Fibroblast of lung (primary cell): Measurements from ENCODE around the gene EPG5. TPM values are rescaled to one million over a fixed set of nuclear protein-coding genes. Genes with fewer than 3 reads are reported as not detected.
A peak's percentile ranks its signal among the peaks of the same experiment; 100 is the strongest.
"Not testable (repeated sequence)": the region's sequence is repeated elsewhere in the genome, so short reads cannot be mapped to it uniquely, and the experiment has no call there.

Experiments used
- DNase-seq, 2 donors: peaks; one replicate each; pipeline versions ENCODE4 v3.0.0 to v3.0.0-alpha.2; 2010; ENCODE audit warnings: low read depth in 2 of 2
- H2AFZ ChIP-seq: 2 replicates; pipeline ENCODE4 v1.5.1; 2012; ENCODE audit warnings: low read length, control low read depth, inconsistent platforms
- H3K27ac ChIP-seq: 2 replicates; pipeline ENCODE4 v1.5.1; 2011; ENCODE audit warnings: low read length, control low read depth; ENCODE audit not compliant: insufficient read depth
- H3K27me3 ChIP-seq: 2 replicates; pipeline ENCODE4 v1.5.1; 2011; ENCODE audit warnings: mild to moderate bottlenecking, low read length; ENCODE audit not compliant: control insufficient read depth, insufficient read depth
- H3K36me3 ChIP-seq: 2 replicates; pipeline ENCODE4 v1.5.1; 2011; ENCODE audit warnings: low read length; ENCODE audit not compliant: control insufficient read depth, insufficient read depth
- H3K4me1 ChIP-seq: 2 replicates; pipeline ENCODE4 v1.5.1; 2011; ENCODE audit warnings: low read length; ENCODE audit not compliant: control insufficient read depth, insufficient read depth; ENCODE audit errors: extremely low read depth
- H3K4me2 ChIP-seq: 2 replicates; pipeline ENCODE4 v1.5.1; 2011; ENCODE audit warnings: low read length, control low read depth; ENCODE audit not compliant: insufficient read depth; ENCODE audit errors: extremely low read depth
- H3K4me3 ChIP-seq, 4 experiments: fragments of 200-600 bp in 1 of 4; sonication (generic) in 1 of 4; replicated peaks in 1 of 4; 2 replicates each; pipeline ENCODE4 v1.5.1; 2011 to 2016; ENCODE audit warnings: low read length in 4 of 4, low read depth in 3 of 4, mild to moderate bottlenecking in 3 of 4, control low read depth in 2 of 4, inconsistent platforms in 1 of 4, mixed read lengths in 1 of 4; ENCODE audit not compliant: insufficient read depth in 1 of 4; ENCODE audit errors: control extremely low read depth in 1 of 4
- H3K79me2 ChIP-seq: 2 replicates; pipeline ENCODE4 v1.5.1; 2012; ENCODE audit warnings: mild to moderate bottlenecking, low read length, inconsistent platforms; ENCODE audit not compliant: control insufficient read depth, insufficient read depth
- H3K9ac ChIP-seq: 2 replicates; pipeline ENCODE4 v1.5.1; 2011; ENCODE audit warnings: mild to moderate bottlenecking, low read length, control low read depth; ENCODE audit not compliant: insufficient read depth
- H3K9me3 ChIP-seq: 2 replicates; pipeline ENCODE4 v1.5.1; 2012; ENCODE audit warnings: low read depth, low read length; ENCODE audit not compliant: control insufficient read depth, insufficient read depth
- H4K20me1 ChIP-seq: 2 replicates; pipeline ENCODE4 v1.5.1; 2011; ENCODE audit warnings: low read length; ENCODE audit not compliant: control insufficient read depth, insufficient read depth; ENCODE audit errors: extremely low read depth
- CTCF ChIP-seq, 2 donors: IDR thresholded peaks in 1 of 2; conservative IDR thresholded peaks in 1 of 2; 1 replicate in 1 of 2; 2 replicates in 1 of 2; pipeline ENCODE4 v1.5.1; 2011 to 2012; ENCODE audit warnings: low read length in 2 of 2, control low read depth in 1 of 2, inconsistent platforms in 1 of 2, low read depth in 1 of 2, mild to moderate bottlenecking in 1 of 2
- EZH2 ChIP-seq: IDR thresholded peaks from 2 replicates; pipeline ENCODE4 v1.5.1; 2012; ENCODE audit warnings: low read length, control low read depth, mild to moderate bottlenecking; ENCODE audit errors: missing control alignments
- polyA plus RNA-seq, 2 donors: library from polyadenylated mRNA; depleted of rRNA in 1 of 2; stranded (reverse) in 1 of 2; unstranded in 1 of 2; fragments of >200 nt; gene quantifications; 2 replicates each; pipeline ENCODE4 v1.2.1, GENCODE V29; 2011 to 2012; ENCODE audit warnings: missing spikeins in 1 of 2
- total RNA-seq: library from RNA; depleted of rRNA; stranded (reverse); fragments of >200 nt; gene quantifications from 2 replicates; pipeline ENCODE4 v1.2.1, GENCODE V29; 2014

EPG5 gene
- total and polyA plus RNA-seq, 2 donors (not counting 1 experiment from before 2014, with no cell fraction given): 60.0 to 87.4 TPM

- TF ChIP-seq EZH2: no peak
- Histone ChIP-seq H3K4me2 (no peak overlapping the region), H3K9me3 (no peaks in the 10 kb centered on the region), H2AFZ (no peak overlapping the region), H3K4me1 (peaks cover 3% of the 10 kb centered on the region), H3K36me3 (peaks cover 19% of the 10 kb centered on the region), H3K27me3 (no peaks in the 10 kb centered on the region), H4K20me1 (no peaks in the 10 kb centered on the region), H3K4me3 (no peak overlapping the region), H3K27ac (no peak overlapping the region), H3K79me2 (no peaks in the 10 kb centered on the region), H3K9ac (no peak overlapping the region)
- DNase-seq: no peak
Observed at GRCh38 chr18:45849529-45849928, 117.6 kb downstream of the EPG5 start.

GRCh38 chr18:45848643-45849042, 118.5 kb downstream of the EPG5 start:
- H3K4me2 ChIP-seq, H3K4me3 ChIP-seq, H3K27ac ChIP-seq, H3K4me1 ChIP-seq, H4K20me1 ChIP-seq, H3K9me3 ChIP-seq, H3K9ac ChIP-seq, H2AFZ ChIP-seq, H3K79me2 ChIP-seq, H3K27me3 ChIP-seq, DNase-seq: not testable (repeated sequence)
- H3K36me3 ChIP-seq: peaks cover 19% of the 10 kb centered on the region

GRCh38 chr18:45847119-45847518, 120.0 kb downstream of the EPG5 start:
- Histone ChIP-seq H3K4me2 (no peak overlapping the region), H2AFZ (no peak overlapping the region), H3K27me3 (no peaks in the 10 kb centered on the region), H3K79me2 (no peaks in the 10 kb centered on the region), H3K9ac (no peak overlapping the region), H3K36me3 (peaks cover 13% of the 10 kb centered on the region), H3K4me1 (peaks cover 3% of the 10 kb centered on the region), H4K20me1 (no peaks in the 10 kb centered on the region), H3K27ac (no peak overlapping the region), H3K9me3 (no peaks in the 10 kb centered on the region), H3K4me3 (no peak overlapping the region)
- TF ChIP-seq EZH2: no peak
- DNase-seq: no peak

- H3K9me3 ChIP-seq: no peaks in the 10 kb centered on the region
- H3K4me1 ChIP-seq: no peaks in the 10 kb centered on the region
- no peak for TF ChIP-seq EZH2
- no peak overlapping the region for H2AFZ ChIP-seq
- no peak overlapping the region for H3K4me3 ChIP-seq
- H3K4me2 ChIP-seq: no peak overlapping the region
- H3K79me2 ChIP-seq: no peaks in the 10 kb centered on the region
- no peak overlapping the region for H3K9ac ChIP-seq
- peak in 1 of 2 donors; percentile 40 for DNase-seq
- H4K20me1 ChIP-seq: no peaks in the 10 kb centered on the region
- peaks cover 10% of the 10 kb centered on the region for H3K36me3 ChIP-seq
- no peak overlapping the region for H3K27ac ChIP-seq
- no peaks in the 10 kb centered on the region for H3K27me3 ChIP-seq
Observed at GRCh38 chr18:45845410-45845809, 121.7 kb downstream of the EPG5 start.

GRCh38 chr18:45844938-45845337, 122.2 kb downstream of the EPG5 start:
- no peak overlapping the region for H2AFZ ChIP-seq
- no peak overlapping the region for H3K4me2 ChIP-seq
- no peak overlapping the region for H3K27ac ChIP-seq
- no peaks in the 10 kb centered on the region for H3K4me1 ChIP-seq
- peaks cover 8% of the 10 kb centered on the region for H3K36me3 ChIP-seq
- no peaks in the 10 kb centered on the region for H3K9me3 ChIP-seq
- no peaks in the 10 kb centered on the region for H4K20me1 ChIP-seq
- TF ChIP-seq EZH2: no peak
- TF ChIP-seq CTCF (conservative IDR thresholded peaks at IDR 0.05 in 1 of 2, IDR thresholded peaks at IDR 0.05 in 1 of 2; ENCODE audit: low read depth in 1 of 2, low read length in 2 of 2): no peak
- DNase-seq: no peak
- no peaks in the 10 kb centered on the region for H3K79me2 ChIP-seq
- H3K27me3 ChIP-seq: no peaks in the 10 kb centered on the region
- H3K9ac ChIP-seq: no peak overlapping the region
- H3K4me3 ChIP-seq: no peak overlapping the region
